GM18498 (cell line): ENCODE measurements around the gene PHEX.

Source experiments
- ATAC-seq: cut with Tn5 transposase; IDR thresholded peaks from one replicate; pipeline ENCODE4 v1.9.1; 2021; ENCODE audit warnings: mild to moderate bottlenecking, moderate library complexity; ENCODE audit not compliant: unreplicated experiment

PHEX gene

GRCh38 chrX:22039541-22039940 is 7.4 kb downstream of the PHEX start:
- ATAC-seq: no peak

GRCh38 chrX:22040184-22040583 is 8.1 kb downstream of the PHEX start:
- ATAC-seq: no peak

GRCh38 chrX:22041907-22042530 is 9.9 kb downstream of the PHEX start:
- no peak for ATAC-seq

- no peak for ATAC-seq
Measured at GRCh38 chrX:22043872-22044271, 11.7 kb downstream of the PHEX start.

GRCh38 chrX:22047468-22047867 is 15.3 kb downstream of the PHEX start:
- no peak for ATAC-seq

GRCh38 chrX:22053481-22053880 is 21.4 kb downstream of the PHEX start:
- ATAC-seq: no peak

GRCh38 chrX:22056235-22056634 is 24.1 kb downstream of the PHEX start:
- ATAC-seq: no peak

- ATAC-seq: peak; percentile 36
Measured at GRCh38 chrX:22057667-22058066, 25.5 kb downstream of the PHEX start.

GRCh38 chrX:22059775-22060174 is 27.6 kb downstream of the PHEX start:
- no peak for ATAC-seq

GRCh38 chrX:22060415-22061280 is 28.5 kb downstream of the PHEX start:
- ATAC-seq: peak; percentile 69

GRCh38 chrX:22063284-22063683 is 31.2 kb downstream of the PHEX start:
- ATAC-seq: peak; percentile 82

- no peak for ATAC-seq
Measured at GRCh38 chrX:22069586-22069985, 37.5 kb downstream of the PHEX start.

- no peak for ATAC-seq
Measured at GRCh38 chrX:22073928-22074327, 41.8 kb downstream of the PHEX start.

- ATAC-seq: no peak
Measured at GRCh38 chrX:22078117-22078516, 46.0 kb downstream of the PHEX start.

- peak; percentile 77 for ATAC-seq
Measured at GRCh38 chrX:22081475-22082092, 49.5 kb downstream of the PHEX start.

GRCh38 chrX:22086003-22086402 is 53.9 kb downstream of the PHEX start:
- ATAC-seq: no peak

GRCh38 chrX:22087011-22087557 is 55.0 kb downstream of the PHEX start:
- no peak for ATAC-seq

- ATAC-seq: no peak
Measured at GRCh38 chrX:22088326-22088725, 56.2 kb downstream of the PHEX start.

GRCh38 chrX:22090181-22090580 is 58.1 kb downstream of the PHEX start:
- no peak for ATAC-seq

- ATAC-seq: no peak
Measured at GRCh38 chrX:22093550-22093949, 61.4 kb downstream of the PHEX start.

- no peak for ATAC-seq
Measured at GRCh38 chrX:22095286-22095685, 63.2 kb downstream of the PHEX start.

GRCh38 chrX:22095856-22096255 is 63.7 kb downstream of the PHEX start:
- ATAC-seq: no peak
